Stimulated activated CD4-positive, alpha-beta T cell treated with anti-CD3 and anti-CD28 coated beads, Interleukin-2, amount 100 ng/mL, for 48 hours (primary cell): ENCODE results near the gene CIDEA.
"Not testable (repeated sequence)": the region's sequence is repeated elsewhere in the genome, so short reads cannot be mapped to it uniquely, and the experiment has no call there.

ENCODE experiments used
- DNase-seq, 2 donors: peaks; one replicate each; pipeline ENCODE4 v3.0.0-alpha.2; 2020

Gene CIDEA, protein sequence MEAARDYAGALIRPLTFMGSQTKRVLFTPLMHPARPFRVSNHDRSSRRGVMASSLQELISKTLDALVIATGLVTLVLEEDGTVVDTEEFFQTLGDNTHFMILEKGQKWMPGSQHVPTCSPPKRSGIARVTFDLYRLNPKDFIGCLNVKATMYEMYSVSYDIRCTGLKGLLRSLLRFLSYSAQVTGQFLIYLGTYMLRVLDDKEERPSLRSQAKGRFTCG

DNA sequence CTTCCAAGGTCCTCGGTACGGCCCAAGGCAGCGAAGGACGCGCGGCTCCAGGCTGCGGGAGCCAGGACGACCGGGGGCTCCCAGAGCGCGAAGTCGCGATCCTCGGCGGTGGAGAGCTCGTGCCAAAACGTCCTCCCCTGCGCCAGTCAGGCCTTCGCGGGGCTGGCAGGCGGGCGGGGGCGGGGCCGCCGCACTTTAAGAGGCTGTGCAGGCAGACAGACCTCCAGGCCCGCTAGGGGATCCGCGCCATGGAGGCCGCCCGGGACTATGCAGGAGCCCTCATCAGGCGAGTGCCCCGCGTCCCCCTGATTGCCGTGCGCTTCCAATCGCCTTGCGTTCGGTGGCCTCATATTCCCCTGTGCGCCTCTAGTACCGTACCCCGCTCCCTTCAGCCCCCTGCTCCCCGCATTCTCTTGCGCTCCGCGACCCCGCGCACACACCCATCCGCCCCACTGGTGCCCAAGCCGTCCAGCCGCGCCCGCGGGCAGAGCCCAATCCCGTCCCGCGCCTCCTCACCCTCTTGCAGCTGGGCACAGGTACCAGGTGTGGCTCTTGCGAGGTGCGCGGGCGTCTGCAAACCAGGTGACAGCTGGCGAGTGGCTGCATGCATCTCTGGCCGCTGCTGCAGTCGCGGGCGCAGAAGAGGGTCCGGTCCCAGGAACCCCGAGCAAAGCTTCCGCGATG is at the start of gene CIDEA:
TSS of gene CIDEA (plus strand) at position 226 of the 684 bp plus-strand sequence. CDS start at position 249, 23 bp downstream.
- DNase-seq: no peak

DNA sequence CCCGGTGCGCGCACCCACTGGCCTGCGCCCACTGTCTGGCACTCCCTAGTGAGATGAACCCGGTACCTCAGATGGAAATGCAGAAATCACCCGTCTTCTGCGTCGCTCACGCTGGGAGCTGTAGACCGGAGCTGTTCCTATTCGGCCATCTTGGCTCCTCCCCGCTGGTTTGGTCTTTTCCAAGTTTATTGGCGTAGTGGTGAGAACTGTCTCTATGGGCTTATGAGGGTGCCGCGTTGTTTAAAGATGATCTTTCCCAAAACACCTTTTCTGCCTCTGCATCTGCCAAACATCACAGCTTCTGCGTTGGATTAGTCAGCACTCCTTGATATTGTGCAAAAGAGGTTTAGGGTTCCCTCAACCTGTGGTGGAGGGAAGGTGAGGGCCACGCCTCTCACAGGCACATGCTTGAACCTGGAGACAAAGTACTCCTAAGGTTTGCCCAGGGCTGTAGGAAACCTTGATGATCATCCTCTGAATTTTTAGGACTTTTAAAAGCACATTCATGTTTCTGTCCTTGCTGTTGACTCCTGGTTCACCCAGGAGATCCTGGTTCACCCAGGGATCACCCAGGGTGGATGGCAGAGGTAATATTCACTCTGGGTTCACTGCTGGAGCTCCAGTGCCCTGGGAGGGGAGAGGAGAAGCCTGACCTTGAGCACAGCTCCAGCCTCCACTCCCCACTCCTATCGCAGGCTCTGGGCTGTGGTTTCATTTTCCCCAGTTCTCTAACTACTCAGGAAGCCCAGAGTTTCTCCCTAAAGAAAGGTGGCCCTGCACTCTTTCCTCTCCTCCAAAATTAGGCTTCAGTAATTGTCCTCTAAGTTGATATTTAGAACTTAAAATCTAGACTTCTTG is 45.6 kb upstream of the CIDEA start:
- DNase-seq: not testable (repeated sequence)

DNA sequence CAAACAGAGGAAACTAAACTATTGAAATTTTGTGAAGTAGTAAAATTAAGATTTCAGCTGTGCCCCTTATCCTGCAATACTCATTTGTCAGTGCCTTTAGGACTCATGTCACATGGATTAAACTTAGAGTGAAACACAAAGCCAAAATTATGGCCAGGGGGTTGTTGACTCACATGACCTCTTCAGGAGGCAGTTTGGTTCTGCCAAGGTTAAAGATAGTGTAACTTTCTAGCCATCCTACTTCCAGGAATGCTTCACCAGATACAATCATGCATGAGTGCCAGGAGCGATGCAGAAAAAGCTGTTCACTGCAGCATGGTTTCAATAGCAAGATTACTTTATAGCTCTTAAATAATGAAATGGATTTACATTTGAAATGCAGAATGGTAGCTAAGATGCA is 41.9 kb upstream of the CIDEA start:
- not testable (repeated sequence) for DNase-seq

DNA sequence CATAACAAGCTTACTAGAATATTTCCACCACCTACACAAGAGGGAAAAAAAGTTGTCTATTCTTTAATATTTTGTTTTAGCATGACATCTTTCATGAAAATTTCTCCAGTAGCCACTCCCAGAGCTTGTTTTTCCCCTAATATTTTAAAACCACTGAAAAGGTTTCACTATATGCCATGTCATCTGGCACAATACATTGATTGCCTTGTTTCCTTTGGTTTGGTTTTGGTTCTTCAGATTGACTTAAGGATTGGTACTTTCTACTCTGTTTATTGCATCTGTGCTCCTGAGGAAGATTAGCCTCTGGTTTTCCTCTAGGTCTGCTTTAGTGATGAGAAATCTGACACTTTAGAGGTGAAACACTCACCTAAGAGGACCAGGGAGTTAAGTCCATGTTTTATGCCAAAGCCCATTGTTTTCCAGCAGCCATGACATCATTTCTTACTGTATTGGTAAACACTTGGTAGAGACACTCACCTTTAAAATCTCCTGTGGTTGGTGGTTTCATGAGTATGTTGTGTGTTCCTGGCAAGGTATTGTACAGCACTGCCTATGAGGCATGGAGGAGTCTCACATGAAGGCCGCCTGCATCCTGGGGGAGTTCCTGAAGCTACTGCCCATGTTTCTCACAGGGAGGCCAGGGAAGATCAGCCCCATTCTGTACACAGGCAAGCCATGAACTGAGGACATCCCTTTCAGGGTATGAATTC is 39.7 kb upstream of the CIDEA start:
- not testable (repeated sequence) for DNase-seq

DNA sequence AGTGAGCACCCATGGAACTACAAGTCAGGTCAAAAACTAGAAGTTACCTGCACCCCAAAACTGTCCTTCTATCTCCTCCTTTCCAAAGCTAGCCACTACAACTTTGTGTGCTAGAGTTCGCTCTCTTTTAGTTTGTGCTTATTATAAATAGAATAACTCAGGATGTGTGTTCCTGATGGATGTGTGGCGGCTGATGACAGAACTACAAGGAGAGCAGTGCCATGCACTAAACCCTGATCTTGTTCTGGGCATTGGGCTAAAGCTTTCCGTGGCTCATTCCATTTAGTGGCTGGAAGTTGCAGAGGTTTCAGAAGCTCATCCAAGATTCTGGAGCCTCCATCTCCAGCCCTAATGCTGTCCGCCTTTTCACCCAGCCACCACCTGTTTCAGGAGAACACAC is 37.7 kb upstream of the CIDEA start:
- not testable (repeated sequence) for DNase-seq

DNA sequence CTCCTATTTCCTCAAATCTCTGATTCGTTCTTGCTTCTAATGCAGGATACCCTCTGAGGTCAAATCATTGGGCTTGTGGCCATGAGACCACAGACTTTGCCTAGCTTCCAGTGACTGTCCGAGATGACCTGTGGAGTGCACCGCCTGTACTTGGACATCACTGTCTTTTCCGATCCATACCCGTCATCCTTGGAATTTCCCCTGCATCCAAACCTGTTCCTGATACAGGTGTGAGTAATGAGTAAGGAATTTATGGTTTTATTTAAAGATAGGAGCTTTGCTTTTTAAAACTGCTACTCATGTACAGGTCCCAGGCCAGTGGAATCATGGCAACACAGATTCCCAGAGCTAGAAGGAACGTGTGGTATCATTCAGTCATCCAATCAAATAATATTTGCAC is 35.6 kb upstream of the CIDEA start:
- not testable (repeated sequence) for DNase-seq

DNA sequence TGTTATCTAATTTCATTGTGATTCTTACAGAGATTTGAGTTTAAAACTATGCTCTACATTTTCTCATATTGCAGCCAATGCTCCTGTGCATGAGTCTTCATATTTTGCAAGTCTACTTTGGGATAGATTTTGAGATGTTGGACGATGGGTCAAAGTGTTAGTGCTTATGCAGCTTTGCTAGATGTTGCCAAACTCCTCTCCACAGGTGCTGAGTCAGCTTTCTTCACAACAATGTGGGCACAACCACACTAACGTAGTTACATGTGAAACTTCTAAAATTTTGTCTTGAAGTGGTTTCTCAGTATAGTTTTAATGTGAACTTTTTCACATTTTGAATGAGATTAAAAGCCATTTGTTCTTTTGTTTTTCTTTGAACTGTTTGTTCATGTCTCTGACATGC is 32.1 kb upstream of the CIDEA start:
- DNase-seq: not testable (repeated sequence)

DNA sequence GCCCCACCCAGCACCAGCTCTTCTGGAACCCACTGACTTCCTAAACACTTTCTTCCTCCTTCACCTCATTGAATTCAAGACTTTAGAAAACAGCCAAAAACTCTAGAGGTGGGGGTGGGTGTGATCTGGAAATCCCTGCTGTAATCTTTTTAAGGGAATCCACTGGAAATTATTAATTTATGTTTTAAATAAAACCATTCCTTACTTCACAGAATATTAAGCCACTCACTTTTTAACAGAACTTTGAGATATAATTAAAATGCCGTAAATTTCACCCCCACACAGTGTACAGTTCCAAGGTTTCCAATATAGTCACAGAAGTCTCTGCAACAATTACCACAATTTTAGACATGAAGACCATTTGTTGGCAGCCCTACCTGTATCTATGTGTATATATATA is 30.8 kb upstream of the CIDEA start:
- not testable (repeated sequence) for DNase-seq

DNA sequence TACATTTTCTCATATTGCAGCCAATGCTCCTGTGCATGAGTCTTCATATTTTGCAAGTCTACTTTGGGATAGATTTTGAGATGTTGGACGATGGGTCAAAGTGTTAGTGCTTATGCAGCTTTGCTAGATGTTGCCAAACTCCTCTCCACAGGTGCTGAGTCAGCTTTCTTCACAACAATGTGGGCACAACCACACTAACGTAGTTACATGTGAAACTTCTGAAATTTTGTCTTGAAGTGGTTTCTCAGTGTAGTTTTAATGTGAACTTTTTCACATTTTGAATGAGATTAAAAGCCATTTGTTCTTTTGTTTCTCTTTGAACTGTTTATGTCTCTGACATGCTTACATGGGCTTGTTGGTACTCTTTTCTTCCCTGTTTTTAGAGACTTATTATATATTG is 27.4 kb upstream of the CIDEA start:
- DNase-seq: not testable (repeated sequence)

DNA sequence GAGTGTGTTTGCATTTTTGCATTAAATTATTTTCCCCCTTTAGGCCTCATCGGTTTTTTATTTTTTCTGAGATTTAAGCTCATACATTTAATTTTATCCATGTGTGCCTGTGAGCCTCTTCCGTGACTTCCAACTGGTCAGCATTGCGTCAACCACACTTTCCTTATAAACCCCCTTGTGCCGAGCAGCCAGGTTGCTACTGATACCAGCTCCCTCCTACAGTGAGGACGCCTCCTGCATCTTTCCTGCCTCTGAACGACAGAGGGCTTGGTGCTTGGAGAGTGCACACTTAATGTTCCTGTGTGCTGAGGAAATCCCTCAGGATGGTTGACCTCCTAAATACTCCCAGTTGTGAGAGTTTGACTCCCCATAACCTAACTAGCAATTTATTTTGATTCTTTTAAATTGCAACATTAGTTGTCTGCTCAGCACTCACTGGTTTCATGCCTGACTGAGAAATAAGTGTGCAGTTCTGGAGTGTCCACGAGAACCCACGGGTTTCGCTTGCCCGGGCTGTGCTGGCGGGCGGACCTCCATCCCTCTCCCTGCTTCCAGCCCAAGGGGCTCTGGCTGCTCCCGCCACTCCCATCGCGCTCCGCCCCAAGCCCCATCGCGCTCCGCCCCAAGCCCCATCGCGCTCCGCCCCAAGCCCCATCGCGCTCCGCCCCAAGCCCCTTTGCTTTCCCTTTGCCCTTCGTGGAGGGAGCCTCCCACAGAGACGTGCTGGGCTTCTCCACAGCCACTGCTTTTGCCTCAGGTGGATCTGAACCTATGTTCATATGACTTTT is 26.6 kb upstream of the CIDEA start:
- DNase-seq: not testable (repeated sequence)

DNA sequence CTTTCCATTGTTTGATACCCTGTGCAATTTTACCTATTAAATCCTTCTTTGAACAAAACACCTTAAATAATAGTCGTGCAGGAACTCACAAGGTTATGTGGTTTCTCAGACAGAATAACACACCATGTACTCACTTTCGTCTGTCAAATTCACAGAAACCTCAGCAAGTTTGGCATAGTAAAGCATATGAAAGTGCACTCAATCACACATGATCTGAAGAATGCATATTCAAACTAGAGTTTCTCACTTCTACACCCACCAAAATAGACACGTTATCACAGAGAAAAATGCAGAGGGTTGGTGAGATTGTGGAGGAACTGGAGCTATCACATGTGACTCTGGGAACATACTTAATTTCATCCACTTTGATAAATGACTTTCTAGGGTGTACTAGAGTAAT is 25.9 kb upstream of the CIDEA start:
- DNase-seq: not testable (repeated sequence)

DNA sequence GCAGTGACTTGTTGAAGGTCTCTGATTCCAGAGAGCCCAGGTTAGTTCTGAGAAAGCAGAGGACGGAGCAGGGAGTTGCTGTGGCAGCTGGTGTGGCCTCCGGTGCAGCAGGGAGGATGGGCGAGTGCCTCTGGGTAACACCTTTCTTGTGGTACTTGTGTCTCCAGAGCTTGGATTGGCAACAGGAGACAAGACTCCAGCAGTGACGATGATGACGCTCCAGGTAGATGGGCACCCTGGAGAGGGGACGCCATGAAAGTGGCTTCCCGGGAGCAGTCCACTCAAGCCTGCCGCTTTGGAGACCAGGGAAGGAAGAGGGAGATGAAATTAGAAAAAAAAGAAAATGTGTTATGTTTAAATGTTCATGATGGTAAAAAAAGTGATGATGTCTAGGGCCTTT is 23.6 kb upstream of the CIDEA start:
- DNase-seq: not testable (repeated sequence)

DNA sequence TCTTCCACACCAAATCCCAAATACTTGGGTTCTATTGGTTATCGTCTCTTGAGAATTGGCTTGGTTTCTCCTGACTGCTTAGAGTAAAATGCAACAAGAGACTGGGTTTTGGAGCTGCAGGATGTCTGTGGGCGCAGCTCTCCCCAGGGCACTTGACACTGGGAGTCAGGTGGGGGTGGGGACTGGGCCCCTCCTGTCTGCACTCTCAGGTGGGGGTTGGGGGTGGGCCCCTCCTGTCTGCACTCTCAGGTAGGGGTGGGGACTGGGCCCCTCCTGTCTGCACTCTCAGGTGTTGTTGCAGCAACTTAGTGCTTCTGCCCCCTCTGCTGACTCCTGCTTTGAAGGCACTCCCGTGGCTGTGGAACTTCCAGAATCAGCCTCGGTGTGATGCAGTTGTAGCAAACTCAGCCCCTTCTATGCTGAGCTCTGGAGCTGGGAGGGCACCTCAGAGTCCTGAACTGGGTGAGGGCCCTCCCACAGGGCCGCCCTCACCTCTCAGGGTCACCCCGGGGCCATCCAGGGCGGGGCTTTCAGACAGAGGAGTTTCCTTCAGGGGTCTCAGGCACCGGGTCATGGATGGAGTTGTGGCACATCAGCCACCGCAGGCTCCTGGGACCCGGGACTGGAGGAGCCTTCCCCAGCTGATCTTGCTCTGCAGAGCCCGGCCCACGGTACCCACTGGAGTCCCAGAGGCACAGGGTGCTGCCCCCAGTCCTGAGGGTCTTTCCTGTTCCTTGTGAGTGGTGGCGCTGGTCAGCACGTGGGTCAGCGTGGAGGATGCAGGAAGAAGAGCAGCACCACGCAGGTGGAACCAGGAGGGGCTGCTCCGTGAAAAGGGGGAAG is 22.9 kb upstream of the CIDEA start:
- DNase-seq: no peak

DNA sequence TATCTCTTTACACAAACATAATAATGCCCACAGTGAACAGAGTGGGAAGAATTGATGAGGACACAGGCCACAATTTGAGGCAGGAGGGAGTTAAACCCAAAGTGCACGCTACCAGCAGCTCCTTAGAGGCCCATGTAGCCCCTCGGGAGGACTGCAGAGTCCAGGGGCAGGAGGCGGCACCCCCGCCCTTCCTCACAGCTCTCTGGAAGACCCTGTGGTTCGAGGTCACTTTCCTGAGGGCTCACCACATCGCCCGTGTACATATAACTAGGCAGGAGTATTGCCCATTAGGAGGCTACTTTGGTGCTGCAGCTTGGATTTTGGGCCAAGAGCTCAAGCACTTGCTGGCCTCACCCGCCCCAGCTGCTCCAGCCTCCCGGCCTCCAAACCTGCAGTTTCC is 22.2 kb upstream of the CIDEA start:
- no peak for DNase-seq

DNA sequence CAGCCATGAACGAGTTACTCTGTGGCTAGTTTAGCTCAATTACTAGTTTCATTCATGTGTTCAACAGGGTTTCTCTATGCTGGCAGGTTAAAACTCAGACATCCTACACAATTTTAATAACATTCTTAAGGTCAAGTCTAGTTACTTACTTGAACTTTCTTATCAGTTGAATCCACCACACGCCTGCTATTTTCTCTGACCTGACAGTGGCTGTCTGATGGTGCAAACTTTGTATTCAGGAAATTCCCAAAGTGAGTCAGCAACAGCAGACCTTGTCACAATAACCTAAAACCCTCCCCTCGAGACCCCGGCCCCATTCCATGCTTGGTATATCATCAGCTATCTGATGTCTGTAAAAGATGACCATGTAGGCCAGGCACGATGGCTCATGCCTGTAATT is 20.8 kb upstream of the CIDEA start:
- DNase-seq: no peak

DNA sequence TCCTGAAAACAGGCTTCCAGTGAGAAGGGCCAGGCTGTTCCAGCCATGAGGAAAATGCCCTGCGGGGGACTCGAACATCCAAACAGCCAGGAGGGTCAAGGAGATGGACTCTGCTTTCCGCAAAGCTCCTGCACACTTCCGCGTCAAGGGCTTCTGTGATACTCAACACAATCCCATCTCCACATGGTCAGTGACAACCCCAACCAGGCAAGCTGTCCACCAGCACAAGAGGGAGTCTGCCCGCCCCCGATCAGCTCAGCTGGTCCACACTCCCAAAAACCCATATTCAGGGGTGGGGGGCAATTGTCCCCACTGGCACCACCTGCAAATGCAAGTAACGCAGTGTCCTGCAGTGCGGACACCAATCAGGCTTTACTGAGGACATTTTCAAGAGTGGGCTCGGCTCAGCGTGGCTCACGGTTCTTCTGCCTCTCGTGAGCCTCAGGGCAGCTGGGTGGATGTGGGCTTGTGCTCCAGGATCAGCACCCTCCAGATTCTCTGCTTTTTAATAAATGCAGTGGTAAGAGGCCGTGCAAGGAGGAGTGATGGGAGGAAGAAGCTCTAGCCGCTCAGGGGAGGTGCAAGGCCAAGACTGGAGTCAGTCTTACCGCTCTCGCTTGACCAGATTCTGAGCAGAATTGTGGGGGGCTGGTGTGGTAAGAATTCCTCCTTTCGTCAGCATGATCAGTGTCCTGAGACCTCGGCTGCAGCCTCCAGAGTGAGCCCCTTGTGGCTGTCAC is 19.5 kb upstream of the CIDEA start:
- no peak for DNase-seq

DNA sequence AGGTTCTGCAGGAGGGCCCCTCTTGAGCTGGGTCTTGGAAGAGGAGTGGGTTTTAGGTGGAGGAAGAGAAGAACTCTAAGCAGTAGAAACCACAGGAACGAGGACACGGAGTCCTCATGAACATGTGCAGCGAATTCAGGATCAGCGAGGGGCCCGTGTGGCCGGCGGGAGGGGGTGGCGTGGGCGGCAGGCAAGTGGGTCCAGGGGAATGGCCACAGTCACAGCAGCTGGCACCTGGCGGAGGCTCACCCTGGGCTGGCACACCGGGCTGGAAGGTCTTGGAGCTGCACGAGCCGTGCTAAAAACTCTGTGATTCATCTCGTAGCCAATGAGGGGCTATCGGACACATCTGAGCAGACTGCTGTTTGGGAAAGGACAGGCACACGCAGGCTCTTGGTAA is 18.0 kb upstream of the CIDEA start:
- DNase-seq: no peak

DNA sequence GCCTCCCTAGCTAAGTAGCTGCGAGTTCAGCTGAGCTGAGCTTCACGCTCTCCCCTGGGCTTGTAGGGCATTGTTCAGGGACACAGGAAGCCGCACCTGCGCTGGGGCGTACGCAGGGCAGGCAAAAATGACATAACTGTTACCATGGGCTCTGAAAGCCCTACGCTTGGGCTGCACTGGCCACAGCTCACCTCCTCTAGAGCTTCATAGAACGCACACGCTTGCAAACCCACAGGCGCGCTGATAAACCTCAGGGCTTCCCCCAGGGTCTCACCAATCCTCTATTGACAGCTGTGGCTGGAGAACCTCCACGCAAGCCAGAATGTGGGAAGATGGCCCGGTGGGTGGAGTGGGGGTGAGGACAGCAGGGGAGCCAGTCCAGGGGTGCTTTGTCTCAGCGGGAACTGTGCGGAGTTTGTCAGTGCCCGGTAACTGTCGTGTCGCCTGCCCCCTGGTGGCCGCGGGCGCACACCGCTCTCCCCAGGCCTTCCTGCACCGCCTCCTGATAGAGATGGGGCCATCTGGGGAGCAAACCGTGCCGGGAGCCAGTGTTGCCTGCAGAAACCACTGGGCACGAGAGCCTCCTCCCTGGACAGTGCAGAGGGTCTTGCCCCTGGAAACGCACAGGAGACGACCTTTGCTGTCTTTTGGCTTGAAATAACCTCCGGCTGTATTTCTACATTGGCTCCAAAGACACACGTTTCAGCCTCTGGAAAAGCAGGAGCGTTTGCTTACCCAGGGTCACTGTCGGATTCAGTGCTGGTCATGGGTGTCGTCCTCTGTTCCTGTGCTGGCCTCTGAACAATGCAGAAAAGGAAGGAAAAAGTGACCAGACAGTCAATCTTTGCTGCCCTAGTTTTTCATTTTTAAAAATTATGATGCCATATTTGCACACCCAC is 17.0 kb upstream of the CIDEA start:
- peak; percentile 73 to 77 for DNase-seq

DNA sequence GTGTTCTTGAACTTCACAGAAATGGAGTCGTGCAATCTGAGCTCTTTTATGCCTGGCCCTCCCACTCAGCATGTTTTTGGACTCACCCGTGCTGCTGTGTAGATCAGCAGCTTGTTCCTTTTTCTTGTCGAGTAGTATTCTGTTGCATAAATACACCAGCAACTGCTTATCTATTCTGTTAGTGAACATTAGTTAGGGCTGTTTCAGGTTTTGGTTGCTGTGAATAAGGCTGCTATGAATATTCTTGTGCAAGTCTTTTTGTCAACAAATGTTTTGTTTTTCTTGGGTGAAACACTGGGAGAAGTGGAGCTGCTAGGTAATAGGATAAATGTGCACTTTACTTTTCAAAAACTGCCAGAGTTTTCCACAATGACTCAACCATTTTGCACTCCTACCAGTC is 15.3 kb upstream of the CIDEA start:
- no peak for DNase-seq
